Fibroblast of villous mesenchyme (primary cell): ENCODE results near the gene WDR5B. TPM values are rescaled to one million over a fixed set of nuclear protein-coding genes. Genes with fewer than 3 reads are reported as not detected.

ENCODE experiments used
- DNase-seq: peaks from one replicate; pipeline ENCODE4 v3.0.0-alpha.2; 2010; ENCODE audit warnings: low read depth
- H3K4me3 ChIP-seq: 2 replicates; pipeline ENCODE4 v1.5.1; 2011; ENCODE audit warnings: low read depth, mild to moderate bottlenecking, low read length
- total RNA-seq: library from RNA; depleted of rRNA; stranded (reverse); fragments of >200 nt; gene quantifications from 2 replicates; pipeline ENCODE4 v1.2.3, GENCODE V29; 2012
- TF ChIP-seq, protein P1 (sequence below): IDR thresholded peaks from 2 replicates; pipeline ENCODE4 v1.5.1; 2012; ENCODE audit warnings: low read depth, mild to moderate bottlenecking, low read length; ENCODE audit not compliant: insufficient read depth

WDR5B gene
- total RNA-seq, 1 donor: 6.9 TPM

DNA sequence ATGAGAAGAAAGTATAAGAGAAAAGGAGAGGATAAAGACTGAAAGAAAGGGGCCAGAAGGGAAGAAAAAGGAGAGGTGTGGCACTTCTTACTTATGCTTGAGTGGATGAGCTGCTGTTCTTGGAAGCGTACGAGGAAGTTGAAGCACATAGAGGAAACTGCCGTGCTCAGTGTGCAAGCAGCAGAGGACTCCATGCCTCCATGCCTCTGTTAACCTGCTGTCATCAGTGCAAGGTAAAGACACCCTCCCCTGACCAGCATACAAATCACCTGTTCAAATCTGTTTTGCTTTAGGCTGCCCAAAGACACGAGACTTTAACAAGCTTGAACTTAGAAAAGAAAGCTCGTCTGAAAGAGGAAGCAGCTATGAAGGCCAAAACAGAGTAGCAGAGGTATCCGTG, 6.4 kb downstream of the WDR5B start:
- H3K4me3 ChIP-seq: no peak overlapping the region
- no peak for DNase-seq
- TF ChIP-seq, protein P1, sequence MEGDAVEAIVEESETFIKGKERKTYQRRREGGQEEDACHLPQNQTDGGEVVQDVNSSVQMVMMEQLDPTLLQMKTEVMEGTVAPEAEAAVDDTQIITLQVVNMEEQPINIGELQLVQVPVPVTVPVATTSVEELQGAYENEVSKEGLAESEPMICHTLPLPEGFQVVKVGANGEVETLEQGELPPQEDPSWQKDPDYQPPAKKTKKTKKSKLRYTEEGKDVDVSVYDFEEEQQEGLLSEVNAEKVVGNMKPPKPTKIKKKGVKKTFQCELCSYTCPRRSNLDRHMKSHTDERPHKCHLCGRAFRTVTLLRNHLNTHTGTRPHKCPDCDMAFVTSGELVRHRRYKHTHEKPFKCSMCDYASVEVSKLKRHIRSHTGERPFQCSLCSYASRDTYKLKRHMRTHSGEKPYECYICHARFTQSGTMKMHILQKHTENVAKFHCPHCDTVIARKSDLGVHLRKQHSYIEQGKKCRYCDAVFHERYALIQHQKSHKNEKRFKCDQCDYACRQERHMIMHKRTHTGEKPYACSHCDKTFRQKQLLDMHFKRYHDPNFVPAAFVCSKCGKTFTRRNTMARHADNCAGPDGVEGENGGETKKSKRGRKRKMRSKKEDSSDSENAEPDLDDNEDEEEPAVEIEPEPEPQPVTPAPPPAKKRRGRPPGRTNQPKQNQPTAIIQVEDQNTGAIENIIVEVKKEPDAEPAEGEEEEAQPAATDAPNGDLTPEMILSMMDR: no peak

DNA sequence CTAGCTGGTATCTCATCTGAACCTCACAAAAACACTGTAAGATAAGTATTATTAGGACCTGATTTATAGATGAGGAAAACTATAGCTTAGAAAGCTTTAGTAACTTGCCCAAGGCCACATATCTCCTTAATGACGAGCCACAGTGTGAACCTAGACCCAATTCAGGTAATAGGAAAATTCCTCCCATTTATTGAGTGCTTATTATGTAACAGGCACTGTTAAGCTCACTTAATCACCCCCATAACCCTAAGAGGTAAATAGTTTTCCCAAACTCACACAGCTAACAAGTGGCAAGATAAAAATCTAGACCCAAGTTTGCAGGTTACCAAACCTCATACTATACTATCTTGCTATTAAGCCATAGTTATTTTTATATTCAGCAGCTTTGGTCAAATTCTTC, 7.9 kb downstream of the WDR5B start:
- TF ChIP-seq, protein P1: no peak
- no peak for DNase-seq
- no peak overlapping the region for H3K4me3 ChIP-seq

DNA sequence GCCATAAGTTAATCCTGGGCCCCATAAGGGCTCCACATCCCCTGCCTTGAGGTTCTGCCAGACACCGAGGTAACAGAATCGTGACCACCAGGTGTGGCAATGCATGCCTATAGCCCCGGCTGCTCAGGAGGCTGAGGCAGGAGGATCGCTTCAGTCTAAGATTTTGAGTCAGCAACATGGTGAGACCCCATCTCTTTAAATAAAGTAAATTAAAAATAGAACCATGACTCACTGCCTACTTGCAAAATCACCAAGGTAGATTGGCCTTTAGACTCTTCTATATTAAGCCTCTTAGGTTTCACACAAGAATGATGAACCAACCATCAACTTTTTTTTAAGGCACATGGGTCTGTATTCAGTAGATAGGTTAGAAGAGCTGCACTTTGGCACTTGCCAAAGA, 9.7 kb downstream of the WDR5B start:
- DNase-seq: no peak
- no peak overlapping the region for H3K4me3 ChIP-seq
- TF ChIP-seq, protein P1: no peak

DNA sequence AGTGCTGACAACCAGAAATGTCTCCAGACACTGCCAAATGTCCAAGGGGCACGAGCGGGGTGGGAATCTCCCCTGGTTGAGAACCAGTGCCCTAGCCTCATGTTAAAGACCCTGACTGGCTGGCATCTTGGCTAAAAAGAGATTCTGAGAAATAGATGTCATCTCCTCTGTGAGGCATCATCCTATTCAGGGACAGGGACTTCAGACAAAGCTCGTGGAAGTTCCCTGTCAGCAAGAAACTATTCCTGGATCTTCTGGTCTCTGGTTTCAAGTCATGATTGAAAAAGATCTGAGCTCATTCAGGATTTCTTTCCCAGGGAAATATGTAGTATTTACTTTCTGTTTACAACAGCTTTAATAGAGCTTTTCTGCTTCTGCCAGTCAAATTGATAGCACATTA, 10.8 kb downstream of the WDR5B start:
- DNase-seq: no peak
- H3K4me3 ChIP-seq: no peak overlapping the region
- TF ChIP-seq, protein P1: no peak

DNA sequence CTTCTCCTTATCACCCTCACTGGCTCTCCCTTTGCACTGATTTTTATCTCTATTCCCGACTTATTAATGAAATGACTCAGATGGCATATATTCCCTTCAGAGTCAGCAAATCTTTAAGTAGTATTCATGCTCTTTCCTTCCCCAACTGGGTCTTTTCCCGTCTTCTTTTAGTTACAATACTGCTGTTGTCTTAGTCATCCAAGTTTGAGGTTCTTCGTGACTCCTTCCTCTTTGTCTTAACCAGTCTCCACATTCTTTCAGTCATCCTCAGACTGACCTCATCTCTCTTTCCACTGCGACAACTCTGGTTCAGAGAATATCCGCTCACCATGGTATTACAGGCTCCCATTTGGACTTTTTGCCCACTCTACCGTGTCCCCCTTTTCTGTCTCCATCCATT, 12.4 kb downstream of the WDR5B start:
- H3K4me3 ChIP-seq: no peak overlapping the region
- TF ChIP-seq, protein P1: no peak
- no peak for DNase-seq

DNA sequence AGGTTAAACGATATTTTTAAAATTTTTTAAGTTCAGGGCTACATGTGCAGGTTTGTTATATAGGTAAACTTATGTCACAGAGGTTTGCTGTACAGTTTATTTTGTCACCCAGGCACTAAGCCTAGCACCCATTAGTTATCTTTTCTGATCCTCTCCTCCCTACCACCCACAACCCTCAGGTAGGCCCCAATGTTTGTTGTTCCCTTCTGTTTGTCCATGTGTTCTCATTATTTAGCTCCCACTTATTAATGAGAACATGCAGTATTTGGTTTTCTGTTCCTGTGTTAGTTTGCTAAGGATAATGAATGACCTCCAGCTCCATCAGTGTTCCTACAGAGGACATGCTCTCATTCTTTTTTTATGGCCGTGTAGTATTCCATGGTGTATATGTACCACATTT, 16.9 kb downstream of the WDR5B start:
- H3K4me3 ChIP-seq: no peak overlapping the region
- TF ChIP-seq, protein P1: no peak
- DNase-seq: no peak

DNA sequence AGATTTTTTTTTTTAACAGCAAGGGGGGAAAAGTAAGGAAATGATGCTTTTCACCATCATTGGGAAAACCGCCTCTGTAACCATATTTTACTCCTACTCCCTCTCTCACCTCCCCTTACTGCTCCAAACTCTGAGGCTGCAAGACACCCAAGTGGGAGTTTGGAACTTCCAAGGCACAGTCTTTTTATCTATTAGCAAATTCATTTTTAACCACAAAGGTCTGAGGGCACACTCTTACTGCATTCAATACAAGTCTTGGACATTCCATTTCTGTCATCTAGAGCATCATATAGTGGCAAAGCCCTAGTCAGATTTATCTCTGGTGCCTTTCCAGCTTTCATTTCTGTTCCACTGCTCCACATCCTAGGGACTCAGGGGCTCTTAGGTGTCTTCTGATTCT, 18.7 kb downstream of the WDR5B start:
- H3K4me3 ChIP-seq: no peak overlapping the region
- peak; percentile 32 for DNase-seq
- TF ChIP-seq, protein P1: no peak
